ENCODE results near the gene ANKEF1. TPM values are rescaled to one million over a fixed set of nuclear protein-coding genes. Genes with fewer than 3 reads are reported as not detected.
"Not testable (repeated sequence)": the region's sequence is repeated elsewhere in the genome, so short reads cannot be mapped to it uniquely, and the experiment has no call there.

The ANKEF1 gene
- total RNA-seq, 1 experiment from 2014 or later: 0.79 TPM

DNA sequence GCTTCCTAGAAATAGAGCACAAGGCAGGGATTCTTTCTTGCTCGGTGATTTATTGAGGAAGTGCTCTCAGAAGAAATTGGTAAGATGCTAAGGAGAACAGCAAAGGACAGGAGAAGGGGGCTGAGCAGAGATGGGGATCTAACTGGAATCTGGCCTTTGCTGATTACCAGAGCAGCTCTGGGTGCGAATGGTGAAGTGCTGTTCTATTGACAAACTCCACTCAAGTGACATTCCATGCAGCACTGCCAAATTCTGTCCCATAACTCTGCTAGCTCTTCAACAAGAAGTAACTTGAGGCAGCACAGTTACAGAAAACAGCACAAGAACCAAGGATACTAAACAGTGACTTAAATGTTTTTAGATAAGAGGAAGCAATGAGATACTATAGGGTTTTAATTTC is 13.8 kb upstream of the ANKEF1 start:
- H3K36me3 ChIP-seq: no peaks in the 10 kb centered on the region
- H3K4me3 ChIP-seq: no peak overlapping the region
- H3K9me3 ChIP-seq: no peaks in the 10 kb centered on the region
- peaks cover 6% of the 10 kb centered on the region; the same call in 1 of the 2 replicates for H3K27me3 ChIP-seq
- no peak for DNase-seq

DNA sequence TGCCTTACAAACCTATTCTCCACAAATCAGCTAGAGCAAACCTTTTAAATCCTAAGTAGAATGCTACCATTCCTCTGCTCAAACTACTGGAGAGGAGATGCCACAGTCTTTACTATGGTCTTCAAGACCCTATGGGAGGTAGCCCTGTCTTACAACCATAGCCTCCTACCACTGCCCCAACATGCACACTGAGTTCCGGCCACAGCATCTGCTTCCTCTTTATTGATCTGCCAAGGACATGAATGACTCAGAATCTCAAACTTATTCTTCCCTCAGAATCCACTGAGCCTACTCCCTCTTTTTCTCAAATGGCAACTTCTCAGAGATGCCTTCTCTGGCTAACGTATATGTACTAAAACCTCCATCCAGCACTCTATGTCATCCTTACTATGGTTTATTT is 12.2 kb upstream of the ANKEF1 start:
- Histone ChIP-seq H3K27me3 (peaks cover 6% of the 10 kb centered on the region; the same call in 1 of the 2 replicates), H3K9me3 (no peaks in the 10 kb centered on the region), H3K36me3 (no peaks in the 10 kb centered on the region), H3K4me3 (no peak overlapping the region)
- DNase-seq: no peak

DNA sequence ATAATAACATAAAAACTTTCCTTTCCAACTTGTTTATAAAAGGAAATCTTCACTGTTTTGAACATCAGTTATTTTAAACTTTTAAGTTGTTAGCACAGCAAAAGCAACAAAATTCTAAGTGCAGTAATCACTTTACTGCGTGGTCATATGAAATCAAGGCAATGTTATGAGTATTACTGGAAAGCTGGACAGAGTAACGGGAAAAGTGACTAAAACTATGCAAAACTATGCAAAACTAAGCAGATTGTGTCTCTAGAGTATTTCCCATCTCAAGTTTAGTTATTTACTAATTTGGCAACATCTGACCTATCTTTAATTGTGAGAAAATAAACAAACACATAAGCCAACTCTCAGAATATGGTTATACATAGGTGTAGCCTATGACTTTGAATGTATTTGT is 10.9 kb upstream of the ANKEF1 start:
- Histone ChIP-seq H3K4me3 (no peak overlapping the region), H3K9me3 (no peaks in the 10 kb centered on the region), H3K36me3 (no peaks in the 10 kb centered on the region), H3K27me3 (peaks cover 6% of the 10 kb centered on the region; the same call in 1 of the 2 replicates)
- no peak for DNase-seq

DNA sequence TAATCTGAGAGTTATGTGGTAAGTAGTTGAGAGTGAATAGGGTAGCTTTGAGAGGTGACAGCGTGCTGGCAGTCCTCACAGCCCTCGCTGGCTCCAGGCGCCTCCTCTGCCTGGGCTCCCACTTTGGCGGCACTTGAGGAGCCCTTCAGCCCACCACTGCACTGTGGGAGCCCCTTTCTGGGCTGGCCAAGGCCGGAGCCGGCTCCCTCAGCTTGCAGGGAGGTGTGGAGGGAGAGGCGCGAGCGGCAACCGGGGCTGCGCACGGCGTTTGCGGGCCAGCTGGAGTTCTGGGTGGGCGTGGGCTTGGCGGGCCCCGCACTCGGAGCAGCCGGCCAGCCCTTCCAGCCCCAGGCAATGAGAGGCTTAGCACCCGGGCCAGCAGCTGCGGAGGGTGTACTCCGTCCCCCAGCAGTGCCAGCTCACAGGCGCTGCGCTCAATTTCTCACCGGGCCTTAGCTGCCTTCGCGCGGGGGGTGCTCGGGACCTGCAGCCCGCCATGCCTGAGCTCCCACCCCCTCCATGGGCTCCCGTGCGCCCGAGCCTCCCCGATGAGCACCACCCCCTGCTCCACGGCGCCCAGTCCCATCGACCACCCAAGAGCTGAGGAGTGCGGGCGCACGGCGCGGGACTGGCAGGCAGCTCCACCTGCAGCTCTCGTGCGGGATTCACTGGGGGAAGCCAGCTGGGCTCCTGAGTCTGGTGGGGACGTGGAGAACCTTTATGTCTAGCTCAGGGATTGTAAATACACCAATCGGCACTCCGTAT is 3.2 kb upstream of the ANKEF1 start:
- H3K36me3 ChIP-seq, DNase-seq, H3K4me3 ChIP-seq: not testable (repeated sequence)

DNA sequence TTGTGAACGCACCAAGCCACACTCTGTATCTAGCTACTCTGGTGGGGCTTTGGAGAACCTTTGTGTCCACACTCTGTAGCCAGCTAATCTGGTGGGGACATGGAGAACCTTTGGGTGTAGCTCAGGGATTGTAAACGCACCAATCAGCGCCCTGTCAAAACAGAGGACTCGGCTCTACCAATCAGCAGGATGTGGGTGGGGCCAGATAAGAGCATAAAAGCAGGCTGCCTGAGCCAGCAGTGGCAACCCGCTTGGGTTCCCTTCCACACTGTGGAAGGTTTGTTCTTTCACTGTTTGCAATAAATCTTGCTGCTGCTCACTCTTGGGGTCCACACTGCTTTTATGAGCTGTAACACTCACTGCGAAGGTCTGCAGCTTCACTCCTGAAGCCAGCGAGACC is 2.5 kb upstream of the ANKEF1 start:
- H3K36me3 ChIP-seq, DNase-seq, H3K9me3 ChIP-seq, H3K27me3 ChIP-seq, H3K4me3 ChIP-seq: not testable (repeated sequence)

More for the DNA sequence above, 3.2 kb upstream of the ANKEF1 start:
- not testable (repeated sequence) for H3K9me3 ChIP-seq, H3K27me3 ChIP-seq

DNA sequence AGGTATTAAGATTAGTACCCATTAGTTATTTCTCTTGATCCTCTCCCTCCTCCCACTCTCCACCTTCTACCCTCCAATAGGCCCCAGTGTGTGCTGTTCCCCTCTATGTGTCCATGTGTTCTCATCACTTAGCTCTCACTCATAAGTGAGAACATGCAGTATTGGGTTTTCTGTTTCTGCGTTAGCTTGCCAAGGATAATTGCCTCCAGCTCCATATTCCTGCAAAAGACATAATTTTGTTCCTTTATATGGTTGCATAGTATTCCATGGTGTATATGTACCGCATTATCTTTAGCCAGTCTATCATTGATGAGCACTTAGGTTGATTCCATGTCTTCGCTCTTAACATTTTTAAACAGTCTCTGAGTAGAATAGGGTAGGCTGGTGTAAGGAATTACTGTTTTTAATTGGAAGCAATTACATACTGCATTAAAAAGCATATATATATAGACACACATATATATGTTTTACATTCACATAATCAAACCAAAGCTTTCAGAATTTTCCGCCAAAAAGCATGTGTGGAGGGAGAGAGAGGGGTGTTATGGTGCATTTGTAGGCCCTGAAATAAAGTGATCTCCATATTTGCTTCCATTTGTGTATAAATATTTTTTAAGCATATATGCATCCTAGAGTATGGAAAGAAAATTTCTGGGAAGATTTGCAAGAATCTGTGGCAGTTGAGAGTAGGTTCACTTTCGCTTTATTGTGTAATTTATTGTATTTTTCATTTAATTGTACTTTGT is 709 bp upstream of the ANKEF1 start:
- H3K4me3 ChIP-seq: peak overlapping the region; percentile 58
- no peak for DNase-seq
- no peaks in the 10 kb centered on the region for H3K9me3 ChIP-seq
- no peaks in the 10 kb centered on the region for H3K36me3 ChIP-seq
- H3K27me3 ChIP-seq: no peaks in the 10 kb centered on the region

DNA sequence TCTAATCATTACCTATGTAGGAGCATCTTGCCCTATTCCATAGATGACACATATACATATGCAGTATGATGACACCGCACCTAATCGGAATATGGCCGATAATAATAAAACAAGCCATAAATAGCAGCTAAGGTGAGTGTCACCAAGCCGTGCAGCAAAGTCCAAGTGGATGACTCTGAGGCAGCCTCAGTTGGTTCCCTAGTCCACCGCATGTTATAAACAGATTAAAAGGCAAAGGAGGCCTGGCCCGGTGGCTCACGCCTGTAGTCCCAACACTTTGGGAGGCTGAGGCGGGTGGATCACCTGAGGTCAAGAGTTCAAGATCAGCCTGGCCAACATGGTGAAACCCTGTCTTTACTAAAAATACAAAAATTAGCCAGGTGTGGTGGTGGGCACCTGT is 1.5 kb downstream of the ANKEF1 start:
- not testable (repeated sequence) for H3K4me3 ChIP-seq, H3K27me3 ChIP-seq, H3K36me3 ChIP-seq, H3K9me3 ChIP-seq, DNase-seq

DNA sequence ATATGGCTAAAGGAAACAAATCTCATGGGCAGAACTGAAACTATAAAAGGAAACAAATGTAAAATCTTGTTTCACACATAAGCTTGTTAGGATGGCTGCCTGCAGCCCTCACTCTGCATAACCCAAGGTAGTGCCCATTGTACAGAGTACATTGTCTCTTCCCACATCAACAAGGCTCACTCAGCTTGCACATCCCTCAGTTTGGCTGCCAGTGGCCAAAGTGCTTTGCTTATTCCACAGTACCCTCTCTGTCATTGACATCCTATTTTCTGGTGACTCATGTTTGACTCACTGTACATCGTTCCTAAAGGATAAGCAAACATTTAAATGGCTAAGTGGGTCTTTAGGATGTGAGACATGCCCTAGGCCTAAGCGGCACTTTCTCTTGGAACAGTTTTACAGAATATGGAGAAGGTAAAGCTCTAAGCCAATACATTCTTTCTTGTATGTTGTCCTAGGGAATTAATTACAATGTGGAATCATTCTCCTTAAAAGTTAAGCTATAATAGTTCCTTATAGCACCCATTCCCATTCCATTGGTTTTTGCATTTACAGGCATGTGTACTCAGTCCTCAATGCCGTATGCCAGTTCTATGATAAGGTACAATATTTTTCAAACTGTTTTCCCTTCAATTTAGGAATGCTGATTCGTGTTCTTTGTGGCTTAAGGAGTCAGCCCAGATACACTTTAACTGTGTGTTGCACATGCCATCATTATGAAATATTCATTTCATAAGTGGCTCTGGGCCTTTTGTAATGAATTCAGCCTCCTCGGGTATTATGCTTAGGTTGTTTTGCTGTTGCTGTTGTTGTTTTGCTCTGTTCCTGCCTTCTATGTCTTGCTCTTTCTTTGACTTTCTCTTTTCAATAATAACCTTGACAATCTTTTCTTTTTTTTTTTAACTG is 5.5 kb downstream of the ANKEF1 start:
- peak; percentile 59 for DNase-seq
- Histone ChIP-seq H3K9me3 (no peaks in the 10 kb centered on the region), H3K4me3 (no peak overlapping the region), H3K36me3 (no peaks in the 10 kb centered on the region), H3K27me3 (no peaks in the 10 kb centered on the region)

DNA sequence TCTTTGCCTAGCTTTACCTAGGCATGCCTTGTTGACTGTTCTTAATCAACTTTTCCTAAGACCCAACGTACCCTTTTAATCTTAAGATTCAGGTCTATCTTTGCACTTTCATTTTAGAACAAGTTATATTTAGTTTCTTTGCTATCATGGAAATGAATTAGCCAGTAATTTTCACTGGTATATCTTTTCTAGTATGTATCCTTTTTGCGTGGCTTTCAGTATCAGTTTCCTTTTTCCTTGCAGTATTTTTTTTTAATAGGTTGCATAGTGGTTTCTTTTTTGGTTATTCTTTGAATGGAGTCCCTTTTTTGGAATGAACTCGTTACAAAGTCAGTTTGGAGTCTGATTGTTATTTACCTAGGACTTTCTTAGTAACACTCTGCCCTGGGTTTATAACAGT is 7.3 kb downstream of the ANKEF1 start:
- Histone ChIP-seq H3K4me3 (no peak overlapping the region), H3K36me3 (no peaks in the 10 kb centered on the region), H3K9me3 (no peaks in the 10 kb centered on the region), H3K27me3 (no peaks in the 10 kb centered on the region)
- DNase-seq: no peak

DNA sequence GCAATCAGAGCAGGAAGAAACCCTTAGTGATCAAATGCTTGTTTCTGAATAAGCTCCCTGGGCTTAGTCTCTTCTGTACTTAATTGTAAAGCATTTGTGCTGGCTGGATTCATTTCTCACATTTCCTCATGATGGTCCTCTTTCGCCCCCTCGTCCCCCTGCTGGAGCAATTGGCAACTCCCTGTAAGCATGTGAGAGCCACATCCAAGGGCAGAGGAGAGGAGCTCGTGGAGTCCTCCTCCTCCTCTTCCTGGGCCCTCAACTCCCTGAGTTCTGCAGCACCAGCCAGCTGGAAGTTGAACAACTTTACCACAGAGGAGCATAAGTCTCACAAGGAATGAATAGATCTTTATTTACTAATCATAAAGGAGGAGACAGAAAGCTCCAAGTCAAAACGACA is 12.6 kb downstream of the ANKEF1 start:
- no peak overlapping the region for H3K4me3 ChIP-seq
- H3K36me3 ChIP-seq: no peaks in the 10 kb centered on the region
- H3K9me3 ChIP-seq: no peaks in the 10 kb centered on the region
- no peaks in the 10 kb centered on the region for H3K27me3 ChIP-seq
- DNase-seq: no peak

DNA sequence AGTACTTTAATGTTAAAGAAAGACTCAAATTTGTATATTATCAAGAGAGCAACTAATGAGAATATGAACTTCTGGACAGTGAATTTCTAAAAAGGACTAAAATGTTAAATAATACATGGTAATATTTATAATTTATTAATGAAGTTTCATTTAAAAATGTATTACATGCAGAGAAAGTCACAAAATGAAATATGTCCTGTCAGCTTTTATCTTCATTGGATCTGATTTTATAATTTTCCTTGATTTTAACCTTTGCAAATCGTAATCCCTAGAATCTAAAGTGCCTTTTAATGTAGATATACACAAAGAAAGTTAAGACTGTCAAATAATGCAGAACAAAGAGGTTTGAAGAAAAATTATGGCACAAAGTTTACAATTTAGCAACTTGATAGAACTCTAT is 16.4 kb downstream of the ANKEF1 start:
- H3K27me3 ChIP-seq: peaks cover 2% of the 10 kb centered on the region; the same call in 1 of the 2 replicates
- DNase-seq: no peak
- H3K36me3 ChIP-seq: no peaks in the 10 kb centered on the region

DNA sequence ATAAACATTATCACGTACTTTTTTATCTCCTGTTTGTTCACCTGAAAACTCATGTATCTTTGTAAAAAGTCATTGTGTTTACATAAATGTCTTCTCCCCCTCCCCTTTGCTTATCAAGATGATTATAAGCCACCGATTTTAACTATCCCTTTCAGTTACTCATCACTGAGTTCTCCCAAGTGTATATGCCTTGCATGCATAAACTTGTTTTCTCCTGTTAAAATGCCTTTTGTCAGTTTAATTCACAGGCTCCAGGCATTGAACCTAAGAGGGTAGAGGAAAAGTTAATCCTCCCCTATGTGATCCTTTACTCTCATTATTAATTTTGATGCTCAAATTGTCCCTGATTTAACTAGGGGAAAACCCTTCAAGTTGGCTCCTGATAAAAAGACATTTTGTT is 24.2 kb downstream of the ANKEF1 start:
- peaks cover 18% of the 10 kb centered on the region for H3K27me3 ChIP-seq
- no peaks in the 10 kb centered on the region for H3K36me3 ChIP-seq
- DNase-seq: no peak
- no peak overlapping the region for H3K4me3 ChIP-seq
- no peaks in the 10 kb centered on the region for H3K9me3 ChIP-seq

More for the DNA sequence above, 16.4 kb downstream of the ANKEF1 start:
- H3K4me3 ChIP-seq: no peak overlapping the region
- H3K9me3 ChIP-seq: no peaks in the 10 kb centered on the region

DNA sequence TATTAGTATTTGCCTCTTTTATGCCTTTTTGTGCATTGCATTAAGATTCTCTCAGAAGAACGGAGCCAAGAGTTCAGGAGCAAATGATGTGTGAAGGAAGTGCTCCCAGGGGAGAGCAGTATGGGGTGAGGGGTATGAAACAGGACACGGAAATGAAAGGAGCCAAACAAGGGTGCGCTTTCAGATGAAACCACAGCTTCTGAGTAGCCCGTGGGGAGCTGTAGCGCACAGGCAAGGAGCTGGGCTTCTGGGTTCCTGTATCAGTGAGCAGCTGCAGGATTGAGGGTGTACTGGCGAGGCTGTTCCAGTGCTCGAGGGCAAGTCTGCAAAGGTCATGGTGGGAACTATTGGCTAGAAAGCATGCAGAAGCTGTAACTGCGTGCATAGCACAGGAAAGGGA is 25.4 kb downstream of the ANKEF1 start:
- Histone ChIP-seq H3K9me3 (no peaks in the 10 kb centered on the region), H3K4me3 (no peak overlapping the region), H3K36me3 (no peaks in the 10 kb centered on the region), H3K27me3 (peaks cover 18% of the 10 kb centered on the region)
- DNase-seq: no peak

DNA sequence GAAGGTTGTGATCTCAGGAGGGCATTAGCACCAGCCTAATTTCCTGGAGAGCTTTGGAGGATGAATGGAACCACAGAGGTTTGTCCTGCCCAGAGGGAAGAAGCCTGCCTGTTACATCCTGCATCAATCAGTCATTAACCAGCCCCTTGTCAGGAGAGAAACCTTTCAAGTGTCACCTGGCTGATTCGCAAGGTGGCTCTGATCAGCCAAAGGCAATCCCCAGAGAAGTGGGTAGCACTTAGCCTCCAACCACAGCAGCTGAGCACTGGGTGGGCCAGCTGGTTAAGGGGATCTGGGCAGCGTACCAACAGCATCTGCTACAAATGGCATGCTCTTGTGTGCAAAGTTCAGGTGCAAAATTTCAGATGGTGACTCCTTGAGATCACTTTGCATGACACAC is 26.9 kb downstream of the ANKEF1 start:
- no peaks in the 10 kb centered on the region for H3K36me3 ChIP-seq
- no peak for DNase-seq
- H3K4me3 ChIP-seq: no peak overlapping the region
- H3K27me3 ChIP-seq: peaks cover 16% of the 10 kb centered on the region
- H3K9me3 ChIP-seq: no peaks in the 10 kb centered on the region

DNA sequence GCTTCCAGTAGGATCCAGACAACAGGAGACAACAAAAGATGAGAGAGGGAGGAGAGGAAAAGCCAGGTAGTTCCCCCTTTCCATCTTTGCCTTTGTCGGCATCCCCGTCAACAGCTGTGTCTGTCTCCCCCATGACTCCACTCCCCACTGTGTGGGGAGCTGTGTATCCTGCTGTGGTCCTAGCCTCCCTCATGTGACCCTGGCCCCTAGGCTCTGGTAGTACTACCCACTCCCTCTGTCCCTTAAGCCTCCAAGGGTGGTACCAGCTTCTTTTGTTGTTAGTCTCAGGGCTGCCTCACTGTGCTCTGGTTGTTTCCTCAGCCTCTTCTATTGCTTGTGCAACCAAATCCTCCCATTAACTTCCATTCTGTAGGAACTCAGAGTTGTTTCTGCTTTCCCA is 28.7 kb downstream of the ANKEF1 start:
- H3K36me3 ChIP-seq: no peaks in the 10 kb centered on the region
- H3K9me3 ChIP-seq: no peaks in the 10 kb centered on the region
- no peak overlapping the region for H3K4me3 ChIP-seq
- H3K27me3 ChIP-seq: peaks cover 16% of the 10 kb centered on the region
- DNase-seq: no peak

DNA sequence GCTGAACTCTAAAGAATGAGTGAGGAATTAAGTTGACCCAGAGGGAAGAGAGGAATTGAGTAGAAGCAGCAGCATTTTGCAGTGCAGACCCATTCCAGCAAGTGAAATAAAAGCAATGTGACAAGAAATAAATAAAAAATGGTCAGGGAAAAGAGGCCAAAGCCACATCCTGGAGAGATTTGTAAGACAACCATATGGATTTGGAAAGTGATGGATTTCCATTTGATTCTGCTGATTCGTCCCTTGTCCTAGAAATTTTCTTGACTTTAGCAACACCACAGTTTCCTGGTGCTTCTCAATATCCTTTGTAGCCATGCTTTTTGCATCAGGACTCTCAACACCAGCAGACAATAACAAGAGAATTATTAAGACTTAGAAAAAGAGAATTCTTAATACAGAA is 29.8 kb downstream of the ANKEF1 start:
- peaks cover 14% of the 10 kb centered on the region for H3K27me3 ChIP-seq
- no peaks in the 10 kb centered on the region for H3K36me3 ChIP-seq
- H3K4me3 ChIP-seq: no peak overlapping the region
- no peak for DNase-seq
- H3K9me3 ChIP-seq: no peaks in the 10 kb centered on the region

Data from MG63 (cell line).